Neural cell (in vitro differentiated cells): ENCODE measurements around the gene SLC19A1. TPM values are rescaled to one million over a fixed set of nuclear protein-coding genes. Genes with fewer than 3 reads are reported as not detected.

ENCODE experiments used
- H2AFZ ChIP-seq: fragments of 200-600, 300-800 bp; sonication (generic), shearing (Covaris generic); 2 replicates; pipeline ENCODE4 v1.6.0; 2014; ENCODE audit warnings: low read depth, mild to moderate bottlenecking, antibody characterized with exemption, low read length, moderate library complexity
- H3F3A ChIP-seq: fragments of 200-600 bp; shearing (Covaris generic); 2 replicates; pipeline ENCODE4 v1.6.1; 2016; ENCODE audit warnings: mild to moderate bottlenecking, moderate library complexity, mixed read lengths, antibody characterized with exemption, low read length; ENCODE audit not compliant: insufficient read depth, poor library complexity, severe bottlenecking
- H3K27ac ChIP-seq: fragments of 200-600, 300-800 bp; sonication (generic), shearing (Covaris generic); 2 replicates; pipeline ENCODE4 v1.5.1; 2014; ENCODE audit warnings: mild to moderate bottlenecking, low read length, moderate library complexity
- H3K27me3 ChIP-seq: fragments of 300-800, 200-600 bp; sonication (generic), shearing (Covaris generic); 2 replicates; pipeline ENCODE4 v1.6.0; 2014; ENCODE audit warnings: mild to moderate bottlenecking, low read depth, low read length, moderate library complexity; ENCODE audit not compliant: insufficient read depth
- H3K36me3 ChIP-seq: fragments of 300-800, 200-600 bp; sonication (generic), shearing (Covaris generic); 2 replicates; pipeline ENCODE4 v1.5.1; 2014; ENCODE audit warnings: mild to moderate bottlenecking, antibody characterized with exemption, low read length, moderate library complexity; ENCODE audit not compliant: insufficient read depth
- H3K4me2 ChIP-seq: fragments of 300-800, 200-600 bp; sonication (generic), shearing (Covaris generic); 2 replicates; pipeline ENCODE4 v1.6.0; 2014; ENCODE audit warnings: mild to moderate bottlenecking, low read length
- H3K4me3 ChIP-seq: fragments of 300-800, 200-600 bp; sonication (generic), shearing (Covaris generic); 2 replicates; pipeline ENCODE4 v1.5.1; 2014; ENCODE audit warnings: mild to moderate bottlenecking, low read length, moderate library complexity
- H3K79me2 ChIP-seq: fragments of 200-600 bp; shearing (Covaris generic); replicated peaks from 2 replicates; pipeline ENCODE4 v1.6.0; 2014; ENCODE audit warnings: mild to moderate bottlenecking, low read length, moderate library complexity; ENCODE audit not compliant: insufficient read depth
- H3K9ac ChIP-seq: fragments of 300-800, 200-600 bp; sonication (generic), shearing (Covaris generic); 2 replicates; pipeline ENCODE4 v1.6.1; 2016; ENCODE audit warnings: mild to moderate bottlenecking, low read length, mixed read lengths
- H3K9me2 ChIP-seq: fragments of 200-600 bp; shearing (Covaris generic); 2 replicates; pipeline ENCODE4 v1.6.1; 2016; ENCODE audit warnings: mild to moderate bottlenecking, low read length, mixed read lengths; ENCODE audit not compliant: insufficient read depth
- H3K9me3 ChIP-seq: fragments of 200-600, 300-800 bp; sonication (generic), shearing (Covaris generic); 2 replicates; pipeline ENCODE4 v1.6.1; 2016; ENCODE audit warnings: mild to moderate bottlenecking, mixed run types, low read length, moderate library complexity, mixed read lengths
- H4K20me1 ChIP-seq: fragments of 200-600 bp; shearing (Covaris generic); 2 replicates; pipeline ENCODE4 v1.6.1; 2016; ENCODE audit warnings: mild to moderate bottlenecking, mixed run types; ENCODE audit not compliant: insufficient read depth
- EP300 ChIP-seq: fragments of 450-650 bp; conservative IDR thresholded peaks from 2 replicates; pipeline ENCODE4 v1.6.1; 2014; ENCODE audit warnings: antibody characterized with exemption, mild to moderate bottlenecking, moderate library complexity; ENCODE audit not compliant: poor library complexity, severe bottlenecking
- EZH2 ChIP-seq: fragments of 200-600, 300-800 bp; shearing (Covaris generic), sonication (generic); IDR thresholded peaks from 2 replicates; pipeline ENCODE4 v1.6.1; 2014; ENCODE audit warnings: antibody characterized with exemption, low read length, borderline replicate concordance, mild to moderate bottlenecking; ENCODE audit not compliant: insufficient read depth, poor library complexity, severe bottlenecking
- MXI1 ChIP-seq: fragments of 450-650 bp; conservative IDR thresholded peaks from 2 replicates; pipeline ENCODE4 v1.6.1; 2014; ENCODE audit warnings: antibody characterized with exemption, mild to moderate bottlenecking; ENCODE audit not compliant: poor library complexity, severe bottlenecking
- POLR2AphosphoS5 ChIP-seq: IDR thresholded peaks from 2 replicates; pipeline ENCODE4 v1.6.1; 2012
- RAD21 ChIP-seq: fragments of 450-650 bp; conservative IDR thresholded peaks from 2 replicates; pipeline ENCODE4 v1.6.1; 2014; ENCODE audit warnings: antibody characterized with exemption, mild to moderate bottlenecking, moderate library complexity
- SMC3 ChIP-seq: fragments of 450-650 bp; conservative IDR thresholded peaks from 2 replicates; pipeline ENCODE4 v1.6.1; 2014; ENCODE audit warnings: antibody characterized with exemption, mild to moderate bottlenecking, moderate library complexity; ENCODE audit not compliant: poor library complexity
- TAF1 ChIP-seq: IDR thresholded peaks from 2 replicates; pipeline ENCODE4 v1.6.1; 2012; ENCODE audit warnings: low read depth
- polyA plus RNA-seq: library from polyadenylated mRNA; depleted of rRNA; stranded (reverse); fragments of >200 nt; gene quantifications from 2 replicates; pipeline ENCODE4 v1.2.3, GENCODE V29; 2014
- TF ChIP-seq, protein P1 (sequence below): IDR thresholded peaks from 2 replicates; pipeline ENCODE4 v1.6.1; 2012; ENCODE audit warnings: borderline replicate concordance
- TF ChIP-seq, protein P2 (sequence below): fragments of 450-650 bp; IDR thresholded peaks from 2 replicates; pipeline ENCODE4 v1.5.1; 2014; ENCODE audit warnings: antibody characterized with exemption, mild to moderate bottlenecking, moderate library complexity; ENCODE audit not compliant: poor library complexity, severe bottlenecking

SLC19A1 gene
- polyA plus RNA-seq, 1 donor from 2014 or later, result 2.9 TPM

DNA sequence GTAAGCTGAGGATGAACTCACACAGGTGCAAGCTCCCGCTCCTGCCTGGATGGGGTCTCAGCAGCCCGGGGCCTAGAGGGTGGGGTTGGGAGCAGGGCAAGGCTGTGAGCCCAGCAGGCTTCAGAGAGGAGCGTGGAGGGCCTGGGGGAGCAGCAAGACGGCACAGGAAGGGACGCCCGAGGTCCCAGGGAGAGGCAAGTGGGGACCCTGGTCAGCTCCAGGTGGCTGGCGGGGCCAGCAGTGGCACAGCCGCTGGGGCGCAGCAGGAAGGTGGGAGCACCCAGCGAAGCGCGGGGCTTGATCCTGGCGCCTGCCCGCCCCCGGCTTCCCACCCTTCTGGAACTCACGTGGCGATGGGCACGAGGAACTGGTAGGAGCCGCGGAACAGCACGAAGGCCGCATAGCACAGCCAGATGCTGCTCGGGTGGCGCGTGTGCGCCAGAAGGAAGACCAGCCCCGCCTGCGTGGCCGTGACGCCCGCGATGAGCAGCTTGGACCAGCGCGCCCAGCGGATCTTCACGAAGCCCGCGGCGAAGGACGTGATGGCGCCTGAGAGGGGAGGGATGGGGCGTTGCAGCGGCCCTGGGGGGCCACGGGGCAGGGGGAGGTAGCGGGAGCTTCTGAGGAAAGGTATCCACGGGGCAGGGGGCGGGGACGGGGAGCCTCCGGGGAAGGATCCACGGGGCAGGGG lies 11.7 kb downstream of the SLC19A1 start:
- Histone ChIP-seq H3K4me3 (no peak overlapping the region), H4K20me1 (no peaks in the 10 kb centered on the region), H3K36me3 (peaks cover 3% of the 10 kb centered on the region), H3K9me2 (no peaks in the 10 kb centered on the region), H3K79me2 (no peaks in the 10 kb centered on the region), H3K27me3 (no peaks in the 10 kb centered on the region), H3K27ac (no peak overlapping the region), H2AFZ (no peak overlapping the region), H3K9me3 (no peaks in the 10 kb centered on the region), H3K9ac (no peak overlapping the region), H3K4me2 (no peak overlapping the region), H3F3A (no peaks in the 10 kb centered on the region)
- TF ChIP-seq SMC3 (no peak), MXI1 (no peak), EZH2 (no peak)

DNA sequence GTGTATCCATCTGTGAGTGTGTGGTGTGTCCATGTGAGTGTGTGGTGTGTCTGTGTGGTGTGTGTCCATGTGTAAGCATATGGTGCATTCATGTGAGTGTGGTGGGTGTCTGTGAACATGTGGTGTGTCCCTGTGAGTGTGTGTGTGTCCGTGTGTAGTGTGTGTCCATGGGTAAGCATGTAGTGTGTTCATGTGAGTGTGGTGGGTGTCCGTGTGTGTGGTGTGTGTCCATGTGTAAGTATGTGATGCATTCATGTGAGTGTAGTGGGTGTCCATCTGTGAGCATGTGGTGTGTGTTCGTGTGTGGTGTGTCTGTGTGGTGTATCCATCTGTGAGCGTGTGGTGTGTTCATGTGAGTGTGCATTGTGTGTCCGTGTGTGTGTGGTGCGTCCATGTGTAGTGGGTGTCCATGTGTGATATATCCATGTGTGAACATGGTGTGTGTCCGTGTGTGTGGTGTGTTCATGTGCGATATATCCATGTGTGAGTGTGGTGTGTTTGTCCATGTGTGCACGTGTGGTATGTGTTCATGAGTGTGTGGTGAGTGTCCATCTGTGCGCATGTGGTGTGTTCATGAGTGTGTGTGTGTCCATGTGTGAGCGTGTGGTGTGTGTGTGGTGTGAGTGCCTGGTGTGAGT lies 12.3 kb downstream of the SLC19A1 start:
- Histone ChIP-seq H3F3A (no peaks in the 10 kb centered on the region), H2AFZ (no peak overlapping the region), H3K9ac (no peak overlapping the region), H3K27me3 (no peaks in the 10 kb centered on the region), H3K9me2 (no peaks in the 10 kb centered on the region), H3K9me3 (no peaks in the 10 kb centered on the region), H3K36me3 (peaks cover 3% of the 10 kb centered on the region), H3K27ac (no peak overlapping the region), H3K4me3 (no peak overlapping the region), H4K20me1 (no peaks in the 10 kb centered on the region), H3K4me2 (no peak overlapping the region), H3K79me2 (no peaks in the 10 kb centered on the region)
- TF ChIP-seq EP300 (no peak), EZH2 (no peak), SMC3 (no peak), RAD21 (no peak)

DNA sequence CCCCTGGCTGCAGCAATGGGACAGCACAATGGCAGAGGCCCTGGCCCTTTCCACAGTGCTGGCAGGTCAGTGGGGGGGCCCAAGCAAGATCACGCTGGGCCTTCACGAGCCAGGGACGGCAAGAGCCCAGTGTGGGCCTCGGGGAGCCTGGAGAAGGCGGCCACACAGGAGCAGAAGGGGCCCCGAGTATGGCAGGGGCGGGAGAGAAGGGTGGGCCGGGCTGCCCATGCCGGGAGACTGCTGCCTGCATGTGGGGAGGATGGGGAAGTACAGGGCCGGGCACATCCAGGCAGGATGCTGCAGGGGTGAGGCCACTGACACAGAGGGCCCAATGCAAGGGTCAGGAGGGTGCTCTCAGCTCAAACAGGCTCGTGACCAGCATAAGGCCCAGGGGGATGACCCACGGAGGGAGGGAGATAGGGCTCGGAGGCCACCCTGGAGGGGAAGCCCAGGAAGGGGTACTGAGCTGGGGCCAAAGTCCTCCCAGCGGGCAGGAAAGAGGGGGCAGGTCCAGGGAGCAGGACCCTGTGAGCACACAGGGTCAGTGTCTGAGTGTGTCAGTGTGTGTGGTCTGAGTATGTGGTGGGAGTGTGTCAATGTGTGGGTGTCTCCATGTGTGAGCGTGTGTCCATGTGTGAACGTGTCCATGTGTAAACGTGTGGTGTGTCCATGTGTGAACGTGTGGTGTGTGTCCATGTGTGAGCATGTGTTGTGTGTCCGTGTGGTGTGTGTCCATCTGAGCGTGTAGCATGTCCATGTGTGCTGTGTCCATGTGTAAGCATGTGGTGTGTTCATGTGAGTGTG lies 13.1 kb downstream of the SLC19A1 start:
- TF ChIP-seq TAF1 (no peak), MXI1 (no peak), SMC3 (no peak), EP300 (no peak), POLR2AphosphoS5 (no peak), RAD21 (no peak), EZH2 (no peak)
- TF ChIP-seq, protein P1, sequence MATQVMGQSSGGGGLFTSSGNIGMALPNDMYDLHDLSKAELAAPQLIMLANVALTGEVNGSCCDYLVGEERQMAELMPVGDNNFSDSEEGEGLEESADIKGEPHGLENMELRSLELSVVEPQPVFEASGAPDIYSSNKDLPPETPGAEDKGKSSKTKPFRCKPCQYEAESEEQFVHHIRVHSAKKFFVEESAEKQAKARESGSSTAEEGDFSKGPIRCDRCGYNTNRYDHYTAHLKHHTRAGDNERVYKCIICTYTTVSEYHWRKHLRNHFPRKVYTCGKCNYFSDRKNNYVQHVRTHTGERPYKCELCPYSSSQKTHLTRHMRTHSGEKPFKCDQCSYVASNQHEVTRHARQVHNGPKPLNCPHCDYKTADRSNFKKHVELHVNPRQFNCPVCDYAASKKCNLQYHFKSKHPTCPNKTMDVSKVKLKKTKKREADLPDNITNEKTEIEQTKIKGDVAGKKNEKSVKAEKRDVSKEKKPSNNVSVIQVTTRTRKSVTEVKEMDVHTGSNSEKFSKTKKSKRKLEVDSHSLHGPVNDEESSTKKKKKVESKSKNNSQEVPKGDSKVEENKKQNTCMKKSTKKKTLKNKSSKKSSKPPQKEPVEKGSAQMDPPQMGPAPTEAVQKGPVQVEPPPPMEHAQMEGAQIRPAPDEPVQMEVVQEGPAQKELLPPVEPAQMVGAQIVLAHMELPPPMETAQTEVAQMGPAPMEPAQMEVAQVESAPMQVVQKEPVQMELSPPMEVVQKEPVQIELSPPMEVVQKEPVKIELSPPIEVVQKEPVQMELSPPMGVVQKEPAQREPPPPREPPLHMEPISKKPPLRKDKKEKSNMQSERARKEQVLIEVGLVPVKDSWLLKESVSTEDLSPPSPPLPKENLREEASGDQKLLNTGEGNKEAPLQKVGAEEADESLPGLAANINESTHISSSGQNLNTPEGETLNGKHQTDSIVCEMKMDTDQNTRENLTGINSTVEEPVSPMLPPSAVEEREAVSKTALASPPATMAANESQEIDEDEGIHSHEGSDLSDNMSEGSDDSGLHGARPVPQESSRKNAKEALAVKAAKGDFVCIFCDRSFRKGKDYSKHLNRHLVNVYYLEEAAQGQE, result no peak
- TF ChIP-seq, protein P2, sequence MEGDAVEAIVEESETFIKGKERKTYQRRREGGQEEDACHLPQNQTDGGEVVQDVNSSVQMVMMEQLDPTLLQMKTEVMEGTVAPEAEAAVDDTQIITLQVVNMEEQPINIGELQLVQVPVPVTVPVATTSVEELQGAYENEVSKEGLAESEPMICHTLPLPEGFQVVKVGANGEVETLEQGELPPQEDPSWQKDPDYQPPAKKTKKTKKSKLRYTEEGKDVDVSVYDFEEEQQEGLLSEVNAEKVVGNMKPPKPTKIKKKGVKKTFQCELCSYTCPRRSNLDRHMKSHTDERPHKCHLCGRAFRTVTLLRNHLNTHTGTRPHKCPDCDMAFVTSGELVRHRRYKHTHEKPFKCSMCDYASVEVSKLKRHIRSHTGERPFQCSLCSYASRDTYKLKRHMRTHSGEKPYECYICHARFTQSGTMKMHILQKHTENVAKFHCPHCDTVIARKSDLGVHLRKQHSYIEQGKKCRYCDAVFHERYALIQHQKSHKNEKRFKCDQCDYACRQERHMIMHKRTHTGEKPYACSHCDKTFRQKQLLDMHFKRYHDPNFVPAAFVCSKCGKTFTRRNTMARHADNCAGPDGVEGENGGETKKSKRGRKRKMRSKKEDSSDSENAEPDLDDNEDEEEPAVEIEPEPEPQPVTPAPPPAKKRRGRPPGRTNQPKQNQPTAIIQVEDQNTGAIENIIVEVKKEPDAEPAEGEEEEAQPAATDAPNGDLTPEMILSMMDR, result no peak
- H4K20me1 ChIP-seq, result no peaks in the 10 kb centered on the region
- no peak overlapping the region for H3K4me3 ChIP-seq
- no peaks in the 10 kb centered on the region for H3F3A ChIP-seq
- no peaks in the 10 kb centered on the region for H3K9me3 ChIP-seq
- no peak overlapping the region for H3K9ac ChIP-seq
- no peaks in the 10 kb centered on the region for H3K9me2 ChIP-seq
- peaks cover 3% of the 10 kb centered on the region for H3K36me3 ChIP-seq
- no peak overlapping the region for H3K27ac ChIP-seq
- no peak overlapping the region for H3K4me2 ChIP-seq
- H2AFZ ChIP-seq, result no peak overlapping the region
- H3K27me3 ChIP-seq, result no peaks in the 10 kb centered on the region
- H3K79me2 ChIP-seq, result no peaks in the 10 kb centered on the region
